ENCODE data around the gene FAM234B. TPM values are rescaled to one million over a fixed set of nuclear protein-coding genes. Genes with fewer than 3 reads are reported as not detected.

Gene FAM234B
- total and polyA plus RNA-seq, 2 experiments from 2014 or later, result 9.5 to 21.1 TPM

- no peak for TF ChIP-seq ZNF462 (CRISPR knock-in tag; IDR thresholded peaks at IDR 0.05)
These were observed 15.2 kb upstream of the FAM234B start (continued) for GRCh38 chr12:13028825-13029570.

GRCh38 chr12:13030541-13031291 lies 13.5 kb upstream of the FAM234B start:
- Histone ChIP-seq H3K27me3 (ENCODE audit: insufficient read depth) (no peaks in the 10 kb centered on the region), H3K36me3 (ENCODE audit: insufficient read depth) (no peaks in the 10 kb centered on the region), H3K4me2 (no peak overlapping the region), H3K9me2 (ENCODE audit: insufficient read depth) (no peaks in the 10 kb centered on the region), H3F3A (replicated peaks; ENCODE audit: low read depth) (no peaks in the 10 kb centered on the region), H2AFZ (0 out of 2 replicates have a peak overlapping the region, but pooled peaks have one; percentile 6), H3K4me1 (ENCODE audit: insufficient read depth) (peaks cover 16% of the 10 kb centered on the region), H3K79me2 (replicated peaks; ENCODE audit: insufficient read depth) (no peaks in the 10 kb centered on the region), H3K27ac (ENCODE audit: low read depth) (no peak overlapping the region), H4K20me1 (replicated peaks; ENCODE audit: insufficient read depth) (no peaks in the 10 kb centered on the region), H3K4me3 (no peak overlapping the region)
- no peaks in the 10 kb centered on the region for H3K36me3 Mint-ChIP-seq (ENCODE audit: low read depth)
- H3K9me3 Mint-ChIP-seq, result no peaks in the 10 kb centered on the region
- H3K4me1 Mint-ChIP-seq, result peaks cover 23% of the 10 kb centered on the region
- H3K4me3 Mint-ChIP-seq, result no peak overlapping the region
- H3K27me3 Mint-ChIP-seq (ENCODE audit: insufficient read depth, low read depth, poor library complexity), result no peaks in the 10 kb centered on the region
- DNase-seq (ENCODE audit: low spot score) (no peak), ATAC-seq (no peak)
- H3K27ac Mint-ChIP-seq, result no peak overlapping the region
- TF ChIP-seq NANOG (IDR thresholded peaks at IDR 0.05; ENCODE audit: borderline replicate concordance) (no peak), REST (IDR thresholded peaks at IDR 0.05; ENCODE audit: unreplicated experiment) (no peak), CREB1 (CRISPR knock-in tag; IDR thresholded peaks at IDR 0.05; ENCODE audit: low read depth) (no peak), ETS1 (IDR thresholded peaks at IDR 0.05) (no peak), STAT1 (IDR thresholded peaks at IDR 0.05; ENCODE audit: unreplicated experiment) (no peak), JUNB (IDR thresholded peaks at IDR 0.05; ENCODE audit: unreplicated experiment) (no peak), CTCF (conservative IDR thresholded peaks at IDR 0.05; ENCODE audit: low read depth in 2 of 2) (no peak), POLR2AphosphoS5 (IDR thresholded peaks at IDR 0.05; ENCODE audit: low read depth) (no peak), EZH2 (IDR thresholded peaks at IDR 0.05; ENCODE audit: low read depth, unreplicated experiment) (no peak), ZNF114 (CRISPR knock-in tag; IDR thresholded peaks at IDR 0.05) (no peak)

All from GM23338 (cell line).